ENCODE results near the gene MAP4K4.

- TF ChIP-seq CTCF (IDR thresholded peaks at IDR 0.05) (peak in 2 of 7 experiments; percentile 17 to 50), POLR2AphosphoS5 (IDR thresholded peaks at IDR 0.05) (peak in 2 of 3 donors; percentile 22 to 35), POLR2A (IDR thresholded peaks at IDR 0.05) (no peak)
These were observed at the start of gene MAP4K4 for GRCh38 chr2:101697124-101698013.

Measured in stomach (tissue), 4 donors.